Measurements from ENCODE around the gene DISC1. TPM values are rescaled to one million over a fixed set of nuclear protein-coding genes. Genes with fewer than 3 reads are reported as not detected.

Gene DISC1
- total and polyA plus RNA-seq, 2 experiments from 2014 or later = 2.1 to 6.5 TPM

DNA sequence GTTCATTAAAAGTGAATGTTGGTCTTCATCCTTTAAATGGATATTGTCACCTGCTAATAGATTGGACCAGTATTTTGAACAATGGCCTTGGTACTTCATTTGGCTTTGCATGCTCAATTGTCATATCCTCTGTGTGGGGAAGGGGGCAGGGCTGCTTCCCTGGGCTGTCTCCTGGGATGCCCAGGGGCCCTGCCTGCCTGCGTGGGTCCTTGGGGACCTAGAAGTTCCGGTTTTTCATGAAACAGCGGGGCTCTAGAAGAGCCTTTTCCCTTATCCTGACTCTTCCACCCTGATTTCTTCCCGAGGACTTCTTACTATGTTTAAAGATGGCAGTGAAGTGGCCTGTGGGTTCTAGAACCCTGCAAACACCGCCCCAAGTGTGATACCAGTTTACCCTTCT lies 97.5 kb downstream of the DISC1 start:
- Histone ChIP-seq H3K4me3 (no peak overlapping the region), H3K4me2 (no peak overlapping the region), H3K27ac (ENCODE audit: low read depth) (no peak overlapping the region), H3K36me3 (ENCODE audit: insufficient read depth) (no peaks in the 10 kb centered on the region), H3K4me1 (ENCODE audit: insufficient read depth) (no peaks in the 10 kb centered on the region), H2AFZ (no peak overlapping the region), H3K79me2 (replicated peaks; ENCODE audit: insufficient read depth) (no peaks in the 10 kb centered on the region), H3F3A (replicated peaks; ENCODE audit: low read depth) (no peaks in the 10 kb centered on the region), H3K27me3 (ENCODE audit: insufficient read depth) (no peaks in the 10 kb centered on the region), H3K9me2 (ENCODE audit: insufficient read depth) (no peaks in the 10 kb centered on the region), H4K20me1 (replicated peaks; ENCODE audit: insufficient read depth) (no peaks in the 10 kb centered on the region)
- no peak overlapping the region for H3K4me3 Mint-ChIP-seq
- no peak for DNase-seq (ENCODE audit: low spot score)
- H3K27ac Mint-ChIP-seq = no peak overlapping the region
- no peaks in the 10 kb centered on the region for H3K36me3 Mint-ChIP-seq (ENCODE audit: low read depth)
- no peaks in the 10 kb centered on the region for H3K9me3 Mint-ChIP-seq
- no peak for ATAC-seq
- no peaks in the 10 kb centered on the region for H3K27me3 Mint-ChIP-seq (ENCODE audit: insufficient read depth, low read depth, poor library complexity)
- H3K4me1 Mint-ChIP-seq = 0 out of 3 replicates have a peak, but pooled peaks cover 5% of the 10 kb centered on the region
- TF ChIP-seq EZH2 (IDR thresholded peaks at IDR 0.05; ENCODE audit: low read depth, unreplicated experiment) = no peak
- no peak for TF ChIP-seq POLR2AphosphoS5 (IDR thresholded peaks at IDR 0.05; ENCODE audit: low read depth)
- no peak for TF ChIP-seq ZNF114 (CRISPR knock-in tag; IDR thresholded peaks at IDR 0.05)
- TF ChIP-seq ZNF331 (CRISPR knock-in tag; IDR thresholded peaks at IDR 0.05; ENCODE audit: low read depth) = no peak
- TF ChIP-seq EZH2phosphoT487 (IDR thresholded peaks at IDR 0.05; ENCODE audit: unreplicated experiment) = no peak
- TF ChIP-seq, protein P1, sequence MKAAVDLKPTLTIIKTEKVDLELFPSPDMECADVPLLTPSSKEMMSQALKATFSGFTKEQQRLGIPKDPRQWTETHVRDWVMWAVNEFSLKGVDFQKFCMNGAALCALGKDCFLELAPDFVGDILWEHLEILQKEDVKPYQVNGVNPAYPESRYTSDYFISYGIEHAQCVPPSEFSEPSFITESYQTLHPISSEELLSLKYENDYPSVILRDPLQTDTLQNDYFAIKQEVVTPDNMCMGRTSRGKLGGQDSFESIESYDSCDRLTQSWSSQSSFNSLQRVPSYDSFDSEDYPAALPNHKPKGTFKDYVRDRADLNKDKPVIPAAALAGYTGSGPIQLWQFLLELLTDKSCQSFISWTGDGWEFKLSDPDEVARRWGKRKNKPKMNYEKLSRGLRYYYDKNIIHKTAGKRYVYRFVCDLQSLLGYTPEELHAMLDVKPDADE (IDR thresholded peaks at IDR 0.05) = no peak
- TF ChIP-seq, protein P2, sequence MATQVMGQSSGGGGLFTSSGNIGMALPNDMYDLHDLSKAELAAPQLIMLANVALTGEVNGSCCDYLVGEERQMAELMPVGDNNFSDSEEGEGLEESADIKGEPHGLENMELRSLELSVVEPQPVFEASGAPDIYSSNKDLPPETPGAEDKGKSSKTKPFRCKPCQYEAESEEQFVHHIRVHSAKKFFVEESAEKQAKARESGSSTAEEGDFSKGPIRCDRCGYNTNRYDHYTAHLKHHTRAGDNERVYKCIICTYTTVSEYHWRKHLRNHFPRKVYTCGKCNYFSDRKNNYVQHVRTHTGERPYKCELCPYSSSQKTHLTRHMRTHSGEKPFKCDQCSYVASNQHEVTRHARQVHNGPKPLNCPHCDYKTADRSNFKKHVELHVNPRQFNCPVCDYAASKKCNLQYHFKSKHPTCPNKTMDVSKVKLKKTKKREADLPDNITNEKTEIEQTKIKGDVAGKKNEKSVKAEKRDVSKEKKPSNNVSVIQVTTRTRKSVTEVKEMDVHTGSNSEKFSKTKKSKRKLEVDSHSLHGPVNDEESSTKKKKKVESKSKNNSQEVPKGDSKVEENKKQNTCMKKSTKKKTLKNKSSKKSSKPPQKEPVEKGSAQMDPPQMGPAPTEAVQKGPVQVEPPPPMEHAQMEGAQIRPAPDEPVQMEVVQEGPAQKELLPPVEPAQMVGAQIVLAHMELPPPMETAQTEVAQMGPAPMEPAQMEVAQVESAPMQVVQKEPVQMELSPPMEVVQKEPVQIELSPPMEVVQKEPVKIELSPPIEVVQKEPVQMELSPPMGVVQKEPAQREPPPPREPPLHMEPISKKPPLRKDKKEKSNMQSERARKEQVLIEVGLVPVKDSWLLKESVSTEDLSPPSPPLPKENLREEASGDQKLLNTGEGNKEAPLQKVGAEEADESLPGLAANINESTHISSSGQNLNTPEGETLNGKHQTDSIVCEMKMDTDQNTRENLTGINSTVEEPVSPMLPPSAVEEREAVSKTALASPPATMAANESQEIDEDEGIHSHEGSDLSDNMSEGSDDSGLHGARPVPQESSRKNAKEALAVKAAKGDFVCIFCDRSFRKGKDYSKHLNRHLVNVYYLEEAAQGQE (IDR thresholded peaks at IDR 0.05; ENCODE audit: unreplicated experiment) = no peak
- TF ChIP-seq JUNB (IDR thresholded peaks at IDR 0.05; ENCODE audit: unreplicated experiment) = no peak
- TF ChIP-seq, protein P3, sequence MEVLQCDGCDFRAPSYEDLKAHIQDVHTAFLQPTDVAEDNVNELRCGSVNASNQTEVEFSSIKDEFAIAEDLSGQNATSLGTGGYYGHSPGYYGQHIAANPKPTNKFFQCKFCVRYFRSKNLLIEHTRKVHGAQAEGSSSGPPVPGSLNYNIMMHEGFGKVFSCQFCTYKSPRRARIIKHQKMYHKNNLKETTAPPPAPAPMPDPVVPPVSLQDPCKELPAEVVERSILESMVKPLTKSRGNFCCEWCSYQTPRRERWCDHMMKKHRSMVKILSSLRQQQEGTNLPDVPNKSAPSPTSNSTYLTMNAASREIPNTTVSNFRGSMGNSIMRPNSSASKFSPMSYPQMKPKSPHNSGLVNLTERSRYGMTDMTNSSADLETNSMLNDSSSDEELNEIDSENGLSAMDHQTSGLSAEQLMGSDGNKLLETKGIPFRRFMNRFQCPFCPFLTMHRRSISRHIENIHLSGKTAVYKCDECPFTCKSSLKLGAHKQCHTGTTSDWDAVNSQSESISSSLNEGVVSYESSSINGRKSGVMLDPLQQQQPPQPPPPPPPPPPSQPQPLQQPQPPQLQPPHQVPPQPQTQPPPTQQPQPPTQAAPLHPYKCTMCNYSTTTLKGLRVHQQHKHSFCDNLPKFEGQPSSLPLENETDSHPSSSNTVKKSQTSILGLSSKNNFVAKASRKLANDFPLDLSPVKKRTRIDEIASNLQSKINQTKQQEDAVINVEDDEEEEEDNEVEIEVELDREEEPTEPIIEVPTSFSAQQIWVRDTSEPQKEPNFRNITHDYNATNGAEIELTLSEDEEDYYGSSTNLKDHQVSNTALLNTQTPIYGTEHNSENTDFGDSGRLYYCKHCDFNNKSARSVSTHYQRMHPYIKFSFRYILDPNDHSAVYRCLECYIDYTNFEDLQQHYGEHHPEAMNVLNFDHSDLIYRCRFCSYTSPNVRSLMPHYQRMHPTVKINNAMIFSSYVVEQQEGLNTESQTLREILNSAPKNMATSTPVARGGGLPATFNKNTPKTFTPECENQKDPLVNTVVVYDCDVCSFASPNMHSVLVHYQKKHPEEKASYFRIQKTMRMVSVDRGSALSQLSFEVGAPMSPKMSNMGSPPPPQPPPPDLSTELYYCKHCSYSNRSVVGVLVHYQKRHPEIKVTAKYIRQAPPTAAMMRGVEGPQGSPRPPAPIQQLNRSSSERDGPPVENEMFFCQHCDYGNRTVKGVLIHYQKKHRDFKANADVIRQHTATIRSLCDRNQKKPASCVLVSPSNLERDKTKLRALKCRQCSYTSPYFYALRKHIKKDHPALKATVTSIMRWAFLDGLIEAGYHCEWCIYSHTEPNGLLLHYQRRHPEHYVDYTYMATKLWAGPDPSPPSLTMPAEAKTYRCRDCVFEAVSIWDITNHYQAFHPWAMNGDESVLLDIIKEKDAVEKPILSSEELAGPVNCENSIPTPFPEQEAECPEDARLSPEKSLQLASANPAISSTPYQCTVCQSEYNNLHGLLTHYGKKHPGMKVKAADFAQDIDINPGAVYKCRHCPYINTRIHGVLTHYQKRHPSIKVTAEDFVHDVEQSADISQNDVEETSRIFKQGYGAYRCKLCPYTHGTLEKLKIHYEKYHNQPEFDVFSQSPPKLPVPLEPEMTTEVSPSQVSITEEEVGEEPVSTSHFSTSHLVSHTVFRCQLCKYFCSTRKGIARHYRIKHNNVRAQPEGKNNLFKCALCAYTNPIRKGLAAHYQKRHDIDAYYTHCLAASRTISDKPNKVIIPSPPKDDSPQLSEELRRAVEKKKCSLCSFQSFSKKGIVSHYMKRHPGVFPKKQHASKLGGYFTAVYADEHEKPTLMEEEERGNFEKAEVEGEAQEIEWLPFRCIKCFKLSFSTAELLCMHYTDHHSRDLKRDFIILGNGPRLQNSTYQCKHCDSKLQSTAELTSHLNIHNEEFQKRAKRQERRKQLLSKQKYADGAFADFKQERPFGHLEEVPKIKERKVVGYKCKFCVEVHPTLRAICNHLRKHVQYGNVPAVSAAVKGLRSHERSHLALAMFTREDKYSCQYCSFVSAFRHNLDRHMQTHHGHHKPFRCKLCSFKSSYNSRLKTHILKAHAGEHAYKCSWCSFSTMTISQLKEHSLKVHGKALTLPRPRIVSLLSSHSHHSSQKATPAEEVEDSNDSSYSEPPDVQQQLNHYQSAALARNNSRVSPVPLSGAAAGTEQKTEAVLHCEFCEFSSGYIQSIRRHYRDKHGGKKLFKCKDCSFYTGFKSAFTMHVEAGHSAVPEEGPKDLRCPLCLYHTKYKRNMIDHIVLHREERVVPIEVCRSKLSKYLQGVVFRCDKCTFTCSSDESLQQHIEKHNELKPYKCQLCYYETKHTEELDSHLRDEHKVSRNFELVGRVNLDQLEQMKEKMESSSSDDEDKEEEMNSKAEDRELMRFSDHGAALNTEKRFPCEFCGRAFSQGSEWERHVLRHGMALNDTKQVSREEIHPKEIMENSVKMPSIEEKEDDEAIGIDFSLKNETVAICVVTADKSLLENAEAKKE (CRISPR knock-in tag; IDR thresholded peaks at IDR 0.05) = no peak
- TF ChIP-seq, protein P4, sequence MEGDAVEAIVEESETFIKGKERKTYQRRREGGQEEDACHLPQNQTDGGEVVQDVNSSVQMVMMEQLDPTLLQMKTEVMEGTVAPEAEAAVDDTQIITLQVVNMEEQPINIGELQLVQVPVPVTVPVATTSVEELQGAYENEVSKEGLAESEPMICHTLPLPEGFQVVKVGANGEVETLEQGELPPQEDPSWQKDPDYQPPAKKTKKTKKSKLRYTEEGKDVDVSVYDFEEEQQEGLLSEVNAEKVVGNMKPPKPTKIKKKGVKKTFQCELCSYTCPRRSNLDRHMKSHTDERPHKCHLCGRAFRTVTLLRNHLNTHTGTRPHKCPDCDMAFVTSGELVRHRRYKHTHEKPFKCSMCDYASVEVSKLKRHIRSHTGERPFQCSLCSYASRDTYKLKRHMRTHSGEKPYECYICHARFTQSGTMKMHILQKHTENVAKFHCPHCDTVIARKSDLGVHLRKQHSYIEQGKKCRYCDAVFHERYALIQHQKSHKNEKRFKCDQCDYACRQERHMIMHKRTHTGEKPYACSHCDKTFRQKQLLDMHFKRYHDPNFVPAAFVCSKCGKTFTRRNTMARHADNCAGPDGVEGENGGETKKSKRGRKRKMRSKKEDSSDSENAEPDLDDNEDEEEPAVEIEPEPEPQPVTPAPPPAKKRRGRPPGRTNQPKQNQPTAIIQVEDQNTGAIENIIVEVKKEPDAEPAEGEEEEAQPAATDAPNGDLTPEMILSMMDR (conservative IDR thresholded peaks at IDR 0.05; ENCODE audit: low read depth in 2 of 2) = no peak
- no peak for TF ChIP-seq NANOG (IDR thresholded peaks at IDR 0.05; ENCODE audit: borderline replicate concordance)
- no peak for TF ChIP-seq STAT1 (IDR thresholded peaks at IDR 0.05; ENCODE audit: unreplicated experiment)
- TF ChIP-seq CREB1 (CRISPR knock-in tag; IDR thresholded peaks at IDR 0.05; ENCODE audit: low read depth) = no peak
